Fibroblast of peridontal ligament (primary cell): Measurements from ENCODE around the gene ADAM8.

ENCODE experiments used
- DNase-seq: peaks from one replicate; pipeline ENCODE4 v3.0.0-alpha.2; 2010; ENCODE audit errors: extremely low read depth

The ADAM8 gene

DNA sequence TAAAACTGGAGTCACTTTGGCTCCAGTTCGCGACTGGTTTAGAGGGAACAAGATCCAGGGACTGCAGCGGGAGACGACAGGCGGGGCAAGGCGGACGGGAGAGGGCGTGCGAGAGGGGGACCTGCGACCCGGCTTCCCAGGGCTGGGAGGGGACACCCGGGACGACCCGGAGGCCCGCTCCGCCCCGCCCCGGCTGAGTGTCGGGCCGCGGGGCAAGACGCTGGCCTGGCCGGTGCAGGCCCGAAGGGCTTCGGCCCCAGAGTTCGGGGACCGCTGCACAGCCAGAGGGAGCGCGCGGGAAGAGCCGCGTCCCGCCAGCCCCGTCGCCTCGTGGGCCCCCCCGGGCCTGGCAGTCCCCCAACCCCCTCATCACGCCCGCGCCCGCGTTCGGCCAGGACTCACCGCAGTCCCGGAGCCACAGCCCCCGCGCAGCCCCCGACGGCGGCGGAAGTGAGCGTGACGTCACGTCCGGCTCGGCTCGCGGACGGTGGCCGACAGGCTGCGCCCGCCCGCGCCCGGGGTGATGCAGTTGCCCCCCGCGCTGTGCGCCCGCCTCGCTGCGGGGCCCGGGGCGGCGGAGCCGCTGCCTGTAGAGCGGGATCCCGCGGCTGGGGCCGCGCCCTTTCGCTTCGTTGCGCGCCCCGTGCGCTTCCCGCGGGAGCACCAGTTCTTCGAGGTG, 31.9 kb upstream of the ADAM8 start, which contains the start of the genes TUBGCP2 and ZNF511:
Gene TUBGCP2 (minus strand): TSS at position 452 of the 679 bp plus-strand sequence. CDS start 5,931 bp downstream, outside the sequence.
Gene ZNF511 (plus strand): TSS at position 494 of the 679 bp plus-strand sequence. CDS start 30 bp downstream, at position 524.
- peak; percentile 72 for DNase-seq

DNA sequence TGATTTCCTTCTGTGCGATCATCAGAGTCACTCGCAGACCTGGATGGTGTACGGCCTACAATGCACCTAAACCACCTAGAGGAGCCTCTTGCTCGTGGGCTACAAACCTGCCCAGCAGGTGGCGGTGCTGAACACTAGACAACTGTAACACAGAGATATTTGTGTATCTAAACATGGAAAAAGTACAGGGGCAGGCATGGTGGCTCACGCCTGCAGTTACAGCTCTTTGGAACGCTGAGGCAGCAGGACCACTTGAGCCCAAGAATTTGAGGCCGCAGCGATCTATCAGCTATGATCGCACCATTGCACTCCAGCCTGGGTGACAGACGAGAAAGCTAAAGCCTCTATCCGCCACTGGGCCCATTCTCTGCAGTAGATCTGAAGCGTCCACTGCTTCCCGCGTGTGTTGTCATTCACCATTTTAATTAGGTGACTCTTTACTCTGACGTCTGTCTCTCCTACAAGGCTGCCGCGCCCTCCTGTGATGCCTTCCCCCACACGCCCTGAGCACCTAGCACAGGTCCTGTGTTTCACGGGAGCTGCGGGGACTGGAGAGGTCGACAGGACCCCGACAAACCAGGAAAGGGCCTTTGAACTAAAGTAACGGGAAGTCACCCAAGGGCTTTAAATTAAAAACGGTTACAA, 31.2 kb upstream of the ADAM8 start:
- peak; percentile 50 for DNase-seq

DNA sequence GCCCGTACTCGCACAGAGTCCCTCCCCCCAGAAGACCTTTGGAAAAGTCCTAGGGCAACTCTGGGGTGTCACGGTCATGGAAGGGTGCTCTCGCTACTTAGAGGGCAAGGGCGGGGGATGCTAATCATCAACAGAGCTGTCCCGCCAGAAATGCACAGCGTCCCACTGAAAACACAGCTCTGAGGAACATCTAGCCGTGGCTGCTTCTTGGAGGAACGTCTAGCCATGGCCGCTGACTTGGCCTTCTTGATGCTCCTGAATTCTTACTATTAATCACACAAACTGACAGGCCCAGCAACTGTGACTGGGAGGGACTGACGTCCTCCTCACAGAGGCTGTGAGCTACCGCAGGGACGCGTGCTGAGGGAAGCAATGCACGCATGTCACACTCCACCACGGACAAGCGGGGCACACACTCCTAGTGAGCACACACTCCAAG, 30.3 kb upstream of the ADAM8 start:
- no peak for DNase-seq

DNA sequence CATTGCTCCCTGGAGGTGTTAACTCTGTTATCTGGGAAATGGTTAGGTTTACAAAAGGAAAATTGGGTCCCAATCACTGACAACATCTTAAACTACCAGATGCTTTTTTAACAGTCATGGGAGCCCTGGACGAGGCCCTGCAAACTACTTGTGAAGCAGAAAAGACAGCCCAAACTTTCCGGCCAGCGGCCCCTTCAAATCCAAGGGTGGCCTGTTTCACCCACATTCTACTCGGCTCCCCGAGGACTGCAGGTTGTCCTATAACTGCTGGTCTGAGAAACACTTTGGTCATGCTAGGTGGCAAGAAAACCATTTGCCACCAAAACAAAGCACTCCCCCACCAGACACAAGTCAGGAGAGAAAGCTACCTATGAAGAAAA, 29.4 kb upstream of the ADAM8 start:
- no peak for DNase-seq

DNA sequence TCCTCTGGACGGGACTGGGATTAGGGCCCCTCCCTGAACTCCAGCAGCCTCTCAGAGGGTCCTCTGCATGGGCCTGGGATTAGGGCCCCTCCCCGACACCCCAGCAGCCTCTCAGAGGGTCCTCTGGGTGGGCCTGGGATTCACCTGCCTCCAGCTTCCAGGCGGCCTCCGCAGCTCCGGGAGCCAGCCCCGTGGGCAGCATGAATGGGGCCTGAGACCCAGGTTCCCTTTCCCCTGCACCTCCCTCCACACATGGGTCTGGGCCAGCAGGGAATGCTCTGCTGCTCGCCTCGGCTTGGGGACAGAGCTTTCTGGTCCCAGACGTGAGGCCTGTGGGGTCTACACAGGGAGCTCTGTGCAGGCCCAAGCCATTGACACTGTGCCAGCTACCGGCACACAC, 26.5 kb upstream of the ADAM8 start:
- DNase-seq: no peak

DNA sequence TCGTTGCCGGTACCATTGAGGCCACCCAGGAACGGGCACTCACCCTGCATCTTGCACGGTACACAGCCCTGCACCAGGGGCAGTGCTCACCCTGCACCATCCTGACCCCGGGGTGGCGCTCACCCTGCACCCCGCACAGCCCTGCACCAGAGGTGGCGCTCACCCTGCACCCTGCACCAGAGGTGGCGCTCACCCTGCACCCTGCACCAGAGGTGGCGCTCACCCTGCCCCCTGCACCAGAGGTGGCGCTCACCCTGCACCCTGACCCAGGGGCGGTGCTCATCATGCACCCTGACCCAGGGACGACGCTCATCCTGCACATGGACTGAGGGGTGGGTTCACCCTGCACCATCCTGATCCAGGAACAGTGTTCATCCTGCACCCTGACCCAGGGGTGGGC, 25.6 kb upstream of the ADAM8 start:
- no peak for DNase-seq

DNA sequence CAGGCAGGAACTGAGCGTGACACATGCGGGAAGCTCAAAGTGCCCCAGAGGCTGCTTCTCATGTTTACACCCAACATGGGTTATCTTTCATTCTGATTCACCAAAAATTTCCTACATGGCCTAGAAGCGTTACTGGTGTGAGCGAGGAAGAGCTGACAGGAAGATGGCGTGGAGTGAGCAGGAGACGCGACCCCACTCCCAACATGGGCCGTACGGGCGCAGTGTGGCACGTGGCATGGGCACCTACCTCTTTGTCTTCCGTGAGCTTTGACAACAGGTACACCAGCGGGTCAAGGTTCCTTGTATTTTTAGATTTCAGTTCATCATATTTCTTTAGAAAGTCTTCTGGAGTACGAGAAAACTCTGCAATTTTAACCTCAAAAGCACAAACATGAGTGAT, 23.1 kb upstream of the ADAM8 start:
- no peak for DNase-seq

DNA sequence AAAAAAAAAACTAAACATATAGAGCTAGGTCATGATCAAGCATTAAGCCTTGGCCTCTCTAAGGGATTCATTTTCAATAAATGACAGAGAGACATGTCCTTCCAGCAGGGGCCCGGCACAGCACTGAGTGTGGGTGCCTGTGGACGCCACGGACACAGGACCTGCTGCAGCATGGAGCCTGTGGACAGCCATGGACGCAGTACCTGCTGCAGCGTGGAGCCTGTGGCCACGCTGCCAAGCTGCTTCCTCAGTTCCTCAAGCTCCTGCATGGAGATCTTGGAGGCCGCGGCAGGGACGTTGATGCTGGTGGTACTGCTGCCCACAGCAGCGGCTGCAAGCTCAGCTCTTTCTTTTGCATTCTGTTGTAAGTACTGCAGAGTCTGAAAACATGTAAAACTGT, 22.6 kb upstream of the ADAM8 start:
- DNase-seq: no peak

DNA sequence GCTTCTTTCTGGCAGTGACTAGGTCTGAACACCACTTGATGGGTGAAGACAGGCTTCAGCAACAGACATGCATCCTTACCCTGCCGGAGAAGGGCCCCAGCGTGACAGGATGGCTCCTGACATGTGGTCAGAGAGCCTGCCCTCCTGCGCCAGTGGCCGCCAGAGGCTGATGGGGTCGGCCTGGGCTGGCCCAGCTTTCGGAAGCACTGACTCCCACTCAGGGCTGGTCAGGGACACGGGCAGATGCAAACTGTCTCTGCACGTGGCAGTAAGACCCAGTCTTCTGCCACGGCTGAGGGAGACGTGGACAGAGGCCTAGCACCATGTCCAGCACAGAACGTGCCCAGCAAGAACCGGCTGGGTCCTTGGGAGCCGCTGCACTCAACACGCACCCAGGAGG, 21.8 kb upstream of the ADAM8 start:
- no peak for DNase-seq

DNA sequence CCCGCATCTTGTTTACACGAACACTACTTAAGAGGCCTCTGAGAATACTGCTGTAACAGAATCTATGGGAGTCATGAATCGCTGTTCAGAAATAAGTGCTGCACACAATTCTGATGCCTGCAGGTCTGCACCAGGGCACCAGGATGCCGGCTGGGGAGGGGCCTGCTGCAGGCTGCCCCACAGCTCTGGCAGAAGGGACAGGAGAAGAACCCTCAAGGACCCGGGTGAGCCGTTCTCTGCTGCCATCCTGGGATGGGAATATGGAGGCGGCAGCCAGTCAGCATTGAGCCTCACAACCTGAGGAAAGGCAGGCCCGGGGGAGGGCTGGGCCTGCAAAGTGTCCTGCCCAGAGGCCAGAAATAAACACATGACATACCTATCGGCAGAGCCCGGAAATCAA, 20.8 kb upstream of the ADAM8 start:
- DNase-seq: no peak

DNA sequence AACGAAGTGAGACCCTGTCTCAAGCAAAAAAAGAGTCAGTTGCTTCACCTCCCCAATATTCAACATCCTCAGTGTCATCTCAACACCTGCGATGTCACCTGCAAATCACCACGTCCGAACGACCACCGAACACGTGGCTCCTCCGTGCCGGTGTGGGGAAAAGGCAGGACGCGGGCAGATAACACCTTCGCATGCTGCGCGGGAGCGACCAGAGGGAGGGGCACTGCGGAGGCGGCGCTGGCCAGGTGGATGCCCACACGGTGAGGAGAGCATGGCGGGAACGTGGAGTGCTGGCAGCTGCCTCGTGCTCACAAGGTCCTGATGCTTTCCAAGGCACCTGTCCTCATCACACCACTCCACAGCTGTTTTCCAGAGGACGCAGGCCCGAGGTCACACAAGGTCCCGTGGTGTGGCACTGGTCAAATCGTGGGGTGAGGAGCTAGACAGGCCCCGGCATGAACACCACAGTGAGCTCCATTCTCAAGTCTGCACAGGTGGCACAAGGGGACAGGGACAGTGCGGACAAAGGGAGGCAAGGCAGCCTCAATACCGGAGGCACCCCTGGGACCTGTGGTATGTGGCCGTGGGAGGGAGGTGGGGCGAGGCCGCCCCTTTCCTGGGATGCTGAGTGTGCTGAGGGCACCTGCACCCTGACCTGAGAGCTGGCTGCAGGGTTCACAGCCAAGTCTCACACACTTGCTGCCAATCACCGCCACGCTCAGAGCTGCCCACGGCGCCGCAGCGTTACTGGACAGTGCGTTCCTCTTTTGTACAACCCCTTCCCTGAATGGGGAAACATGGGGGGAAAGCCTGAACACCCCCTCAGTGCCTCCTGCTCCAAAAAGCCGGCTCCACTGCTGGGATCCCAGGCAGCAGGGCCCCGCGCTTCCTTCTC, 19.0 kb upstream of the ADAM8 start:
- no peak for DNase-seq

DNA sequence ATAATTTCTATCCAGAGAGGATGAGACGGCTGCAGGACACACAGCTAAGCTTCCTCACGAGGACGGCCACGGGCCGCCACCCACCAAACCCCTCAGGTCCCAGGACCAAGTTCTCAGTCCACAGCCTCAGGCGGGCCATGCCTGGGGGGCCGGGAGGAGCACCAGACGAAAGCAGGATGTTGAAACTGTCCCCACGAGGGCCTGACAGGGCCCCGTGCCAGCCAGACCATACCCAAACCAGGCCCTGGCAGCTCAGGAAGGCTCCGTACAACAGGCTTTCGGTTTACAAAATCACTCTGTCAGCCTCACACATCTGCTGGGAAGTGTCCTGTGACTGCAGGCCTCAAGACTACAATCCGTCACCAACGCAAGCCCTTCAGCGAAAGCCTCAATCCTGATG, 17.5 kb upstream of the ADAM8 start:
- DNase-seq: no peak

DNA sequence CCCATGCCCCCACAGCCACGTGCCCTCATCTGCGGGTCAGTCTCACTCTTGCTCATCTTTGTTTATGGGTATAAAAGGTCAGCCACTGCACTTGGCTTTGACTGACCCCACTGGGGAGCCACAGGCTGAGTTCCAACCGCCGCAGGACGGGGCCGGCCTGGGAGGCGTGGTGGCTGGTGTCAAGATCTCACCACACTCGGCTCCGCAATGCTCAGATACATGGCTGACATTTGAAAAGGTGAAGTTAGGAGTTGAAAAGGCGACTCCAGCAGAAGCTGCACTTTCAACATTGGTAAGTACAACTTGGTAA, 17.1 kb upstream of the ADAM8 start:
- no peak for DNase-seq

DNA sequence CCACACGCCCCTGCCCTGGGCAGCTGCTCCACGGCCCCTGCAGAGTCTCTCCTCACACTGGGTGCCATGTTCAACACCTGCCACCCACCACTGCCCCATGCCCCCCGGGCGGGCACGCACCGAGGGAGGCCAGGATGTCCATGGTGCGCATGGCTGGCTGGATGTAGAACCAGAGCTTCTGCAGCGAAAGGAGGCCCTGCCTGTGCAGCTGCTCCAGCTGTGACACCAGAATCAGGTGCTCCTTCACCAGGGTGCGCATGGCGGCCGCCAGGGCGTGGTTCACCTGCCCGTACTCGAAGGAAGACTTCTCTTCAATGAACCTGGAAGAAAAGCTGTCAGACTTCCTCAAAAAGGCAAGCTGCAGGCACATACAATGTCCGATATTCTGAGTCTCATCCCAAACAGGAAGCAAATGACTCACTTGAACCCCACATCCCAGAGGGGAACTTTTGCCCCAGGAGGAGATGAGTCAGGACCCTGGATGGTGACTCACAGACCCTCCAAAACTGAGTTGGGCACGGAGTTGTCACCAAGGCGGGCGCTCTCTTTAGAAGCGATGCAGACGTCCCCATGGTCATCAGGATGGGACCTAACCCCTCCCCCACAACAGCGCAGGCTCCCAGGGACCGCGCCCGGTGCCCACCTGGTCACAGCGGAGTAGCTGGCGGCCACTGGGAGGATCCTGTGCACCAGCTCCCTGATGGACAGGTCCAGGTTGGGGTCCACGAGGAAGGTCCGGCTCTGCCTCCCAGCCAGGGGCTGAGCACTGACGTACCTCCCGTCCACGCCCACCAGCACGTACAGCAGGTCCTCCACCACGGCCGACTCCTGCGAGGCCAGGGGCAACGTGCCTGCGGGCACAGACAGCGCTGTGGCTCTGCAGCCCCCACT, 16.5 kb upstream of the ADAM8 start:
- peak; percentile 40 for DNase-seq

DNA sequence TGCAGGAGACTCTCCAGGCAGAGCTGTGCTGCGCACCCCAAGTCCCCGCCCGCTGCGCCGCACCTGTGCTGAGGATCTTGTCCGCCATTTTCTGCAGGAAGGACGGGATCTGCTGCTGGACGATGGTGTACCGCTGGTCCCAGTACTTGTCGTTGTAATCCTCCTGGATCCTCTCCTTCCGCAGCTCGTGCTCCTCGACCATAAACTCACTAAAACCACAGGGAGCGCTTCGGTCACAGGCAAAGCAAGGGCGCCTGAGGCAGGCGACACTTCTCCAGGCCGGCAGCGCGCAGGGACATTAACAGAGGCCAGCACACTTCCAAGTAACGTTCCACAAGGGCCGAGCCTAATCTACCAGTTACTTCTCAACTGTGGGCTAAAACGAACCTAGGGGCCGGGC, 13.1 kb upstream of the ADAM8 start:
- no peak for DNase-seq

DNA sequence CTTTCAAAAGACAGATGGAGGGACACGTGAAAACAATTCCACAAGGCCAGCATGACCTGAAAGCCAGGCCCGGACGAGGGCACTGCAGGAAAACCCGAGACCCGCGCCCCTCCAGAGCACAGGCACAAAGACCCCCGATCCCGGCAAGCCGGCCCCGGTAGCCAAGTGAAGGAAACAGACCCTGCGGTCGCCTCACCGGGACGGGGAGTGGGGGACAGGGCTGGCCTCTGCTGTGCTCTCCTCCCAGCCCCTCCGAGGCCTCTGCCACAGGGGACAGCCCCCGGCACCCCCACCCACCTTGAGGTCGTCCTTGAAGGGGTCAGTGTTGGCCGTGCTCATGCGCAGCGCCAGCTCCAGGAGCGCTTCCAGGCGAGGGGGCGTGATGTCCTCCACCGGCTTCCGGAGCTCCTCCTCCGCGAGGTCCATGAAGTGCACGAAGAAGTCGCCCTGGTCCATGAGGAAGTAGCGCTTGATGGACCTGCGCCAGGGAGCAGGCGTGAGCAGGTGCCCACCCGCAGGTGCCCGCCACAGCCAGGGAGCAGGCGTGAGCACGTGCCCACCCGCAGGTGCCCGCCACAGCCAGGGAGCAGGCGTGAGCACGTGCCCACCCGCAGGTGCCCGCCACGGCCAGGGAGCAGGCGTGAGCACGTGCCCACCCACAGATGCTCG, 11.3 kb upstream of the ADAM8 start:
- DNase-seq: no peak

DNA sequence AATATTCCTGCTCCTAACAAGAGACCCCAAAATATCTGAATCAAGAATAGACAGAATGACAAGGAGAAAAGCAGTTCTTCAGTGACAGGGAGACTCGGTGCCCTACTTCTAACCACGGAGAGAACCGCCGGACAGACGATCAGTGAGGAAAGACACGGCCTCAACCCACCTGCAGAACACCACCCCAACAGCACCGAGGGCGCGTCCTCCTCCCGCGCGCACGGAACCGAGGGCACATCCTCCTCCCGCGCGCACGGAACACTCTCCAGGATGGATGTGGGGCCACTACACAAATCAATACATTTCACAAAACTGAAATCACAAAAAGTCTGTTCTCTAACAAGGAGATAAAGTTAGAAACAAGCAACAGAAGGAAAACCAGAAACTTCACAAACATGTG, 9.7 kb upstream of the ADAM8 start:
- no peak for DNase-seq

DNA sequence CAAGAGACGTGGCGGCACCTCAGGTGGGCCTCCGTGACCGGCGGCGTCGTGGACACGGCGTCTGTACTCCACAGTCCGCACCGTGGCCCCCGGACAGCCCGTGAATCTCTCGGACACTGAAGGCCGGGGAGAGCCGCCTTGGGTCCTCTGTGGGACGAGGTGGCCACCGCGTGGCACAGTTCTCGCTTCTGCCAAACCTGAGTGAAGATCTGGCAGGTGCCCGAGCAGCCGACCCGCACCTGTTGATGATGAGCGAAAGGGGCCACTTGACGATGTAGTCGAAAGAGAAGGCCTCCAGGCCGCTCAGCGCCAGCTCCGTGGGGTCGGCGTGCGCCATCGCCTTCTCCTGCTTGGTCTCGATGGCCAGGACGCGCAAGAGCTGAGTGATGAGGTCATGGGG, 8.5 kb upstream of the ADAM8 start:
- no peak for DNase-seq

DNA sequence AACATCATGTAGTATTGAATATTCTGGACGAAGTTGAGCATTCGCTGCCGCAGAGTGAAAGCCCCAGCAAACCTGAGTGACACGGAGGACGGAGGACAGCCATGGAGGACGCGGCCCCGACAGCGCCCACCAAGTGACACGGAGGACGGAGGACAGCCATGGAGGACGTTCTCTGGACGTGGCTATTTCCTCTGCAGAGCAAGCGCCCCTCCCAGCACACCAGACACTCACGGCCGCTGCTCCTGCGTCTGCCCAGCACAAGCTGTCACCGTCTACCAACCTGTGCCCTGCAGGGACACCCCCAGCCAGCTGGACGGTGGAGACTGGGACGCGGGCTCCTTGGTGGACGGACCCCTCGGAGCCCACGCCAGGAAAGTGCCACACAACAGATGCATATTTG, 7.3 kb upstream of the ADAM8 start:
- no peak for DNase-seq

DNA sequence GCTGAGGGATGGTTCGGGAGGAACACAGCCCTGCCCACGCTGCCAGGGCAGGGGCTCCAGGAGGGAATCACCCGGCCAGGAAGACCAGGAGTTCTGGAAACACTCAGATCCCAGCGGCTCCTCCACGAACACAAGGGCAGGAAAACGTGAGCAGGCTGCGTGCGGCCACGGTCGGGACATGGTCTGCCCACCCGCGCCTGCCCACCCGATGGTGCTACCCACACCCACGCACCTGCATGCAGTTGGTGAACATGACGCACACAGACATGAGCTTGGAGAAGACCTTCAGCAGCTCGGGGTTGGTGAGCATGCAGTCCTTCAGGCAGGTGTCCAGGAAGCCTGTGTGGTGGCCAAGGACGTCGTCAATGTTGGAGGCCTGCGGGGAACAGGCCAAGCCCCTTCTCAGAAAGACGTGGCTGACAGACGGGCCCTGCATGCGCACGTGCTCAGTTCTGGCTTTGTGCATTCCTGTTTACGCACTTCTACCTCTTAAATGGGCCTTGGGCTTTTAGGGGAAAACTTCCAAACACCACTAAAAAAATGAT, 6.2 kb upstream of the ADAM8 start:
- DNase-seq: no peak
